SK-N-SH treated with all-trans-retinoic acid at 6 μM for 48 hours (cell line): Measurements from ENCODE around the gene KCNMA1.

Source experiments
- CSDC2 ChIP-seq: fragments of 250-450 bp; sonication (Bioruptor Pico); IDR thresholded peaks from 2 replicates; pipeline ENCODE4 v1.5.0; 2020; ENCODE audit warnings: mild to moderate bottlenecking, moderate library complexity
- OSR1 ChIP-seq: fragments of 250-450 bp; sonication (Bioruptor Pico); IDR thresholded peaks from 2 replicates; pipeline ENCODE4 v1.8.0; 2022; ENCODE audit warnings: moderate library complexity, mild to moderate bottlenecking, inconsistent platforms
- PPARA ChIP-seq: fragments of 250-450 bp; sonication (Bioruptor Pico); IDR thresholded peaks from 2 replicates; pipeline ENCODE4 v1.5.0; 2020; ENCODE audit warnings: mild to moderate bottlenecking, borderline replicate concordance
- ZNF565 ChIP-seq: fragments of 450-650 bp; formaldehyde crosslinking; conservative IDR thresholded peaks from 2 replicates; pipeline ENCODE4 v1.5.0; 2020; ENCODE audit warnings: low read depth, mild to moderate bottlenecking, moderate library complexity
- ZNF8 ChIP-seq: fragments of 450-650 bp; formaldehyde crosslinking; IDR thresholded peaks from 2 replicates; pipeline ENCODE4 v1.5.0; 2020; ENCODE audit warnings: mild to moderate bottlenecking, moderate library complexity
- TF ChIP-seq, protein P1 (sequence below): fragments of 250-450 bp; sonication (Bioruptor Pico); IDR thresholded peaks from 2 replicates; pipeline ENCODE4 v1.5.1; 2020; ENCODE audit warnings: low read depth, mild to moderate bottlenecking, moderate library complexity
- TF ChIP-seq, protein P2 (sequence below): fragments of 250-450 bp; sonication (Bioruptor Pico); IDR thresholded peaks from 2 replicates; pipeline ENCODE4 v1.5.0; 2020; ENCODE audit warnings: mild to moderate bottlenecking, moderate library complexity

GRCh38 chr10:77637532-77638320, at the start of gene KCNMA1:
- TF ChIP-seq, protein P1, sequence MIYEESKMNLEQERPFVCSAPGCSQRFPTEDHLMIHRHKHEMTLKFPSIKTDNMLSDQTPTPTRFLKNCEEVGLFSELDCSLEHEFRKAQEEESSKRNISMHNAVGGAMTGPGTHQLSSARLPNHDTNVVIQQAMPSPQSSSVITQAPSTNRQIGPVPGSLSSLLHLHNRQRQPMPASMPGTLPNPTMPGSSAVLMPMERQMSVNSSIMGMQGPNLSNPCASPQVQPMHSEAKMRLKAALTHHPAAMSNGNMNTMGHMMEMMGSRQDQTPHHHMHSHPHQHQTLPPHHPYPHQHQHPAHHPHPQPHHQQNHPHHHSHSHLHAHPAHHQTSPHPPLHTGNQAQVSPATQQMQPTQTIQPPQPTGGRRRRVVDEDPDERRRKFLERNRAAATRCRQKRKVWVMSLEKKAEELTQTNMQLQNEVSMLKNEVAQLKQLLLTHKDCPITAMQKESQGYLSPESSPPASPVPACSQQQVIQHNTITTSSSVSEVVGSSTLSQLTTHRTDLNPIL (CRISPR knock-in tag), result no peak
- no peak for TF ChIP-seq ZNF8 (CRISPR knock-in tag)
- TF ChIP-seq OSR1, result no peak
- no peak for TF ChIP-seq CSDC2 (CRISPR knock-in tag)
- TF ChIP-seq, protein P2, sequence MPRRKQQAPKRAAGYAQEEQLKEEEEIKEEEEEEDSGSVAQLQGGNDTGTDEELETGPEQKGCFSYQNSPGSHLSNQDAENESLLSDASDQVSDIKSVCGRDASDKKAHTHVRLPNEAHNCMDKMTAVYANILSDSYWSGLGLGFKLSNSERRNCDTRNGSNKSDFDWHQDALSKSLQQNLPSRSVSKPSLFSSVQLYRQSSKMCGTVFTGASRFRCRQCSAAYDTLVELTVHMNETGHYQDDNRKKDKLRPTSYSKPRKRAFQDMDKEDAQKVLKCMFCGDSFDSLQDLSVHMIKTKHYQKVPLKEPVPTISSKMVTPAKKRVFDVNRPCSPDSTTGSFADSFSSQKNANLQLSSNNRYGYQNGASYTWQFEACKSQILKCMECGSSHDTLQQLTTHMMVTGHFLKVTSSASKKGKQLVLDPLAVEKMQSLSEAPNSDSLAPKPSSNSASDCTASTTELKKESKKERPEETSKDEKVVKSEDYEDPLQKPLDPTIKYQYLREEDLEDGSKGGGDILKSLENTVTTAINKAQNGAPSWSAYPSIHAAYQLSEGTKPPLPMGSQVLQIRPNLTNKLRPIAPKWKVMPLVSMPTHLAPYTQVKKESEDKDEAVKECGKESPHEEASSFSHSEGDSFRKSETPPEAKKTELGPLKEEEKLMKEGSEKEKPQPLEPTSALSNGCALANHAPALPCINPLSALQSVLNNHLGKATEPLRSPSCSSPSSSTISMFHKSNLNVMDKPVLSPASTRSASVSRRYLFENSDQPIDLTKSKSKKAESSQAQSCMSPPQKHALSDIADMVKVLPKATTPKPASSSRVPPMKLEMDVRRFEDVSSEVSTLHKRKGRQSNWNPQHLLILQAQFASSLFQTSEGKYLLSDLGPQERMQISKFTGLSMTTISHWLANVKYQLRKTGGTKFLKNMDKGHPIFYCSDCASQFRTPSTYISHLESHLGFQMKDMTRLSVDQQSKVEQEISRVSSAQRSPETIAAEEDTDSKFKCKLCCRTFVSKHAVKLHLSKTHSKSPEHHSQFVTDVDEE (CRISPR knock-in tag), result no peak
- TF ChIP-seq PPARA, result no peak
- no peak for TF ChIP-seq ZNF565 (CRISPR knock-in tag)
